K562 (cell line): Measurements from ENCODE around the gene CEL. TPM values are rescaled to one million over a fixed set of nuclear protein-coding genes. Genes with fewer than 3 reads are reported as not detected.

ENCODE experiments used
- MGA ChIP-seq: fragments of 450-650 bp; IDR thresholded peaks from 2 replicates; pipeline ENCODE4 v1.6.1; 2016; ENCODE audit warnings: mild to moderate bottlenecking, moderate library complexity
- ZNF184 ChIP-seq: sonication (generic); formaldehyde crosslinking; IDR thresholded peaks from 2 replicates; pipeline ENCODE4 v1.5.0; 2020; ENCODE audit warnings: missing genetic modification reagents
- ZNF589 ChIP-seq: fragments of 200-800 bp; sonication (Bioruptor generic); IDR thresholded peaks from 2 replicates; pipeline ENCODE4 v1.6.1; 2016; ENCODE audit warnings: low read depth, missing genetic modification characterization, missing compliant biosample characterization
- polyA plus RNA-seq, 8 experiments: library from polyadenylated mRNA; depleted of rRNA in 4 of 8; stranded (reverse) in 5 of 8; unstranded in 3 of 8; fragments of >200 nt; fragmentation: Nextera tagmentation in 2 of 8; fragmentation: Illumina TruSeq in 1 of 8; extraction: Ambion mirVana in 2 of 8; extraction: Trizol in 1 of 8; gene quantifications; 2 replicates each; pipeline versions ENCODE4 v1.2.1 to v1.2.3, GENCODE V29; 2011 to 2014; ENCODE audit warnings: inconsistent platforms in 1 of 8, missing spikeins in 1 of 8
- total RNA-seq, 7 experiments: library from RNA; depleted of rRNA in 6 of 7; stranded (reverse); fragments of >200 nt in 6 of 7; fragmentation: Illumina TruSeq in 2 of 7; extraction: Trizol in 2 of 7; gene quantifications; 2 replicates each; pipeline versions ENCODE4 v1.2.1 to v1.2.3, GENCODE V29; 2011 to 2021; ENCODE audit warnings: low replicate concordance in 1 of 7

CEL gene
- total and polyA plus RNA-seq, 9 of the 15 experiments (the other 6 are each of a cell fraction or from before 2014, with no cell fraction given), result 0.09 to 3.0 (median 0.51) TPM; not detected in 2

GRCh38 chr9:133028221-133028620 lies 33.6 kb upstream of the CEL start (continued):
- TF ChIP-seq MGA, result peak; percentile 59
- TF ChIP-seq ZNF589, result no peak
- no peak for TF ChIP-seq ZNF184 (CRISPR knock-in tag)
